Activated CD4-positive, alpha-beta T cell treated with anti-CD3 and anti-CD28 coated beads, Interleukin-2, amount 50 U/mL, for 4 hours (primary cell): ENCODE results near the gene CDC42BPB.
A peak's percentile ranks its signal among the peaks of the same experiment; 100 is the strongest.

ENCODE experiments used
- DNase-seq, 2 experiments: peaks; one replicate each; pipeline ENCODE4 v3.0.0-alpha.2; 2020

Gene CDC42BPB

GRCh38 chr14:103095210-103095778 lies 37.9 kb upstream of the CDC42BPB start:
- no peak for DNase-seq

GRCh38 chr14:103094406-103095209 lies 37.3 kb upstream of the CDC42BPB start, which contains the start of gene EXOC3L4:
Gene EXOC3L4, plus strand, starts transcription at chr14:103094725. Its CDS starts 5,495 bp downstream, at chr14:103100220.
- DNase-seq = no peak

DNA sequence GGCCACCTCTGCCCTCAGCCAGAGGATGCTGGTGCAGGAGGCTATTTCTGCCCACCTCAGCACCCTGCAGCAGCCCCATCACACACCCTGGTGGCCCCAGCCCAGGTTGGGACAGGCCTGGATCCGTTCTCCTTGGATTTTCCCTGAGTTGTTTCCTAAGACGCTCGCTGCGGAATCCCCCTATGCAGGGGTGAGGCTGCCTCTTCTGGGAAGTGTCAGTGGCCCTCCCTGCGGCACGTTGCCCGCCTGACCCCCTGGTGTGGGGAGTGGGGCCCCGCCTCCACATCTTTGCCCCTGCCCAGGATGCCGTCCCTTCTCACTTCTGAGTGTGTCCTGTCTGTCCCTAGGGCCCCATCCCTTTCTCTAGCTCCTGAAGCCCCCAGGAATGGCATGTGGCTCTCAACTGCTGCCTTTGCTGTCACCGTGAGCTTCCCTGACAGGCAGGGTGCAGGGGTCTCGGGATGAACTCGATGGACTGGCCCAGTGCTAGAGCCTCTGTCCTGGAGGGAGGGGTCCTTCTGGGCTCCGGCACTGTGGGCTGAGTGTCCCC lies 36.6 kb upstream of the CDC42BPB start:
- no peak for DNase-seq

GRCh38 chr14:103091883-103092222 lies 34.5 kb upstream of the CDC42BPB start:
- DNase-seq = no peak

DNA sequence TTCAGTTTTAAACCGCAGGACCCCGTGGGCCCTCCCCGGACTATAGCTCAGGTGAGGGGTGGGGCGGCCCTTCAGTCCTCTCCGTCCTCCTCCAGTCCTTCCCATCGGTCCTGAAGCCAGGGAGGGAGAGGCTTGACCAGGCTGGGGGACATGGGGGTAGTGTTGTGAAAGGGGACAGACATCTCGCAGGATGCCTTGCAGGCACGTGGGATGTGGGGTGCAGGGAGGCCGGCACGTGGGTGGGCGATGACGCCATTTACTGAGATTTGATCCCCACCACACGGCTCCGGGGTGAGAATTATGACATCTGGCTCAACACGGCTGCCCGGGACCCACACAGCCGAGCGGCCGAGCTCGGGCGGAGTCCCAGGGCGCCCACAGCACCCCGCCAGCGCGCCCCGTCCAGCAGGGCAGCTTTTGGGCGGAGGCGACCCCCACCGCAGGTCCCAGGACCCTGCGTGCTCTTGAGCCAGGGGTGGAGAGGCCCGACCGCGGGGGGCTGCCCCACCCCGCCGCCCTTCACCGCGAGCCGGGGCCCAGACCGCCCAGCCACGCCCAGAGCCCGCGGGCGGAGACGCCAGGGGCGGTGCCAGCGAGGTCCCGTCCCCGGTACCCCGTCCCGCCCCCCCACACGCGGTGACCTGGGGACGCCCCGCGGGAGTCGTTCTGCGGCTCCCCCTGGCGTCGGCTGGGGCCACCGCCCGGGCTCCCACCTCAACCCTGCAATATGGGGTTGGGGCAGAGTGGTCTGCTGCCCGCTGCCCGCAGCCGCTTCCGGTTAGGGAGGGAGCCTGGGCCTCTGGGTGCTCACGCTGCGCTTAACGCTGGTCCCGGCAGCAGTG lies 33.9 kb upstream of the CDC42BPB start:
- peak; percentile 73 to 74 for DNase-seq

DNA sequence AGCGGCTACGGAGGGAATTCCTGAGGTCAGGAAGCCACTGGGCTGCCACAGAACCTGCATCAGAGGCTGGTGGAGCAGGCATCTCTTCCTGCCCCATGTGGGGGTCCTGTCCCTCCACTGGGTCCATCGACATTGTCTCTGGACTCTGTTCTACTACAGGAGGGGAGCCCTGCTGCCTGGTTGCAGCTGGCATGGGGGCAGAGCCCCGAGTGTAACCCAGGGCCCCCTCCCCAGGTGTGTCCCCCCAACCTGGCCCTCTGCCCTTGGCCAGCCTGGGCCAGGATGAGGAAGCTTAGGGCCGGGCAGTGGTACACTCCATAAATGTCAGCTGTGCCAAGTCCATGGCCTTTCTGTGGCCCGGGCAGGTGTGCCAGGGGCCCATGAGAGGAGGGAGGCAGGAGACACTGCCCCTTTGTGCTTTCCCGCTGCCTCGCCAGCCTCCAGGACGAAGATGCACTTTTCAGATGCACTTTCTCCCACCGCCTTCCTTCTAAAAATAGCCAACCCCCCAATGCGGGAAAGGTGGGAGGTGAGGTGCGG lies 33.2 kb upstream of the CDC42BPB start:
- no peak for DNase-seq

- no peak for DNase-seq
These were observed 32.3 kb upstream of the CDC42BPB start for GRCh38 chr14:103089386-103090335.

- DNase-seq = no peak
These were observed 31.6 kb upstream of the CDC42BPB start for GRCh38 chr14:103088921-103089320.

- DNase-seq = no peak
These were observed 30.0 kb upstream of the CDC42BPB start for GRCh38 chr14:103087343-103087835.

DNA sequence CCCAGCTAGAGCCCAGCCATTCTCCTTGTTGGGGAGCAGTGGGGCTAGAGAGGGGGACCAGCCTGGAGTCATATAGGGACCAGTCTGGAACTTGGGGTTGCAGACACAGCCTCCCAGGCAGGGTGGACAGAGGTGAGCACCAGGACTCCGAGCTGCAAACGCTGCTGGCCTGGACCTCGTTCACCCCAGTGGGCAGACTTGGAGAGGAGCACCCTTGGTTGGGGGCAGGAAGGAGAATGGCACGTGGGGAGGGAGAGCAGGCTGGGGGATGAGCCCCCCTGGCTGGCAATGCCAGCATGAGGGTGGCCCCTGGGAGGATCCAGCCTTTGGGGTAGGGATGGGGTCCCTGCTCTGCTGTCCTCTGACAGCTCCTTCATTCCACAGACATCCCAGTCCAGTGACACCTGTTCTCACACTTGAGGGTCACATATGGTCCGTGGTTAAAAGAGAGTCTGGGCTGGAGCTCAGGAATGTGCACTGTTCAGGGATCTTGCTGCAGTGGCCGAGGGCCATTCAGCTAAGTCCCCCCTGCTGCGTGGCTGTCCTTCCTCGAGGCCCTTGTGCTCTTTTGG lies 29.5 kb upstream of the CDC42BPB start:
- DNase-seq = no peak

DNA sequence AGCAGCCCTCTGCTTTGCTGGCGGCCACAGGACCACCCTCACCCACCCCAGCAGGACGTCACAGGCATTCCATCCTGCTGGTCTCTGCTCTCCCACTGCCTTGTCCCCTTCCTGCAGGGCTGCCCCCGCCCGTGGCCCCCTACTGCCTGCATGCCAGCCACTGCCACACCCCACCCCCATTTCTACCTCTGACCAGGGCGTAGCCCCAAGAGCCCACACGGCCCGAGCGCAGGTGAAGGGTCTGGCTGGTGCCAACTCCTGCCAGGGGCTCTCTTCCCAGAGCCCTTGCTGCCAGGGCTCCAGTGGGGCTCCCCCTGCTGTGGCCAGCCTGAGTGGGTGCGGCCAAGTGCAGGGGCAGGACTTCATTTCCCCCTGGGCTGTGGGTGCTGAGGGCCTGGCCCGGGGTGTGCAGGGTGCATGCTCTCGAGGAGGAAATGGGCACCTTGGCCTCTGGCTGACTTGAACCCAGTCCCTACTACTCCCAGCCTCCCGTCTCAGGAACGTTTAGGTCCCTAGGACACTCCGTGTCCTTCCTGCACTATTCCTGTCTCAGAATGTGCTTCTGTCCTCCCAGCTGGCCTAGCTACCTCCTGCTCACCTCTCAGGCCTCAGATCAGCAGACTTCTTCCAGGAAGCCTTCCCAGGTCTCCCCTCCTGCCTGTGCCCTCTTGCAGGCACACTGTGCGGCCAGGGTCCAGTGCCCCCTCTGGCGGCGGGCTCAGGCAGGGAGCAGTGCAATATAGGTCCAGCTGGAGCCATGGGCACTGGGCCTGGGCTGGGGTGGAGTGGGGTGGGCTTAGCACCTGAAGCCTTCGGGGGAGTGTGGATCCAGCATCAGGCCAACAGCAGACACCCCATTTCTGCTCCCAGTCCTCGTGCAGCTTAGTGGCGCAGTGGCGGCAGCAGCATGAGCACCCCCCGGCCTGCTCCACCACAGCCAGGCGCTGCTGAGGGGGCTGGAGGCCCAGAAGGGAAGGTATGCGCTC lies 28.1 kb upstream of the CDC42BPB start:
- DNase-seq = no peak

GRCh38 chr14:103084021-103084919 lies 26.9 kb upstream of the CDC42BPB start, which contains the start of gene LBHD2:
Gene LBHD2, plus strand, starts transcription at chr14:103084210. Its CDS starts 1,803 bp downstream, at chr14:103086013.
- no peak for DNase-seq

- DNase-seq = no peak
These were observed 24.6 kb upstream of the CDC42BPB start for GRCh38 chr14:103081951-103082350.

- no peak for DNase-seq
These were observed 21.7 kb upstream of the CDC42BPB start for GRCh38 chr14:103078860-103079587.

- DNase-seq = peak; percentile 69 to 72
These were observed 21.0 kb upstream of the CDC42BPB start for GRCh38 chr14:103078420-103078749.

DNA sequence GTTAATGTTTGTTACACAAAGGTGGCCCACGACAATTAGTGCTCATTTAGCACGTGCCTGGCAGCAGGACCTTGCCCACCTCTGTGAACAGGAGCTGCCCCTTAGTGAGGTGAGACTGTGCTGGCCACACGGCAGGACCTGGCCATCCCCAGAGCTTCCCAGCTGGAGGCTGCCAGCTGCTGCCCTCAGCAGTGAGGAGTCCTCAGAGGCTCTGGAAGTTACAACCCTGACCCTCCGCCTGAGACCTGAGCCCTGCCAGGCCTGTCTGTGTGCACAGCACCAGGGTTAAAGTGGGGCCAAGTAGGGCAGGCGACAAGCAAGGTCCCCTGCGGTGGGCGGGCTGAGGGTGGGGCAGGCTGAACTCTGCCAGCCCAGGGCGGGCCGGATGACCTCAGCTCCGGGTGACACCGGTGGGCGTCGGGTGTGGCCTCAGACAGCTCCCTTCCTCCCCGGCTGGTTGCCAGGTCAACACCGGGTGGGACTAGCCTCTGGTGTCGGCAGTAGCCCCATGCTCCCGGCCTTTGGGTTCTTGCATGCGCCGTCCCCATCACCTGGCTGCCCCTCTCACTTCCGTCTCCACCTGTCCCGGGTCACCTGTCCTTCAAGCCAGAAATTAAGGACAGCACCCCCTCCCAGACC lies 17.5 kb upstream of the CDC42BPB start:
- no peak for DNase-seq

GRCh38 chr14:103073876-103074728 lies 16.8 kb upstream of the CDC42BPB start:
- DNase-seq = no peak
